SK-N-SH (cell line): ENCODE results near the gene PEPD.

Source experiments
- CHD2 ChIP-seq: fragments of 150-350 bp; IDR thresholded peaks from 2 replicates; pipeline ENCODE4 v1.6.1; 2018; ENCODE audit warnings: low read length; ENCODE audit not compliant: partially characterized antibody
- CTCF ChIP-seq: fragments of 200-600 bp; sonication (generic); IDR thresholded peaks from 2 replicates; pipeline ENCODE4 v1.6.1; 2017; ENCODE audit warnings: antibody characterized with exemption, mild to moderate bottlenecking, moderate library complexity
- EP300 ChIP-seq, 2 experiments: IDR thresholded peaks; 2 replicates each; pipeline versions ENCODE4 v1.4.0 to v1.6.1; 2012; ENCODE audit warnings: borderline replicate concordance in 1 of 2, low read depth in 1 of 2, low read length in 1 of 2
- EZH2phosphoT487 ChIP-seq: fragments of 200-600 bp; sonication (generic); IDR thresholded peaks from 2 replicates; pipeline ENCODE4 v1.6.1; 2017; ENCODE audit warnings: low read depth, mixed run types, mild to moderate bottlenecking, antibody characterized with exemption, moderate library complexity, borderline replicate concordance
- GABPA ChIP-seq: IDR thresholded peaks from 2 replicates; pipeline ENCODE4 v1.4.0; 2012; ENCODE audit warnings: low read depth, mild to moderate bottlenecking
- MAX ChIP-seq: IDR thresholded peaks from 2 replicates; pipeline ENCODE4 v1.4.0; 2012; ENCODE audit warnings: low read depth
- MXI1 ChIP-seq: IDR thresholded peaks from 2 replicates; pipeline ENCODE4 v1.6.1; 2012; ENCODE audit warnings: mild to moderate bottlenecking, low read depth, low read length, improper control_type of control experiment
- NFIC ChIP-seq: IDR thresholded peaks from 2 replicates; pipeline ENCODE4 v1.4.0; 2012; ENCODE audit warnings: borderline replicate concordance
- POLR2AphosphoS5 ChIP-seq: IDR thresholded peaks from 2 replicates; pipeline ENCODE4 v1.6.1; 2012; ENCODE audit warnings: low read depth, low read length
- REST ChIP-seq: IDR thresholded peaks from 2 replicates; pipeline ENCODE4 v1.6.1; 2012; ENCODE audit warnings: mild to moderate bottlenecking, low read depth, low read length, moderate library complexity
- SIN3A ChIP-seq: IDR thresholded peaks from 2 replicates; pipeline ENCODE4 v1.6.1; 2012; ENCODE audit warnings: low read depth, mild to moderate bottlenecking, low read length, moderate library complexity, borderline replicate concordance
- SMC3 ChIP-seq: IDR thresholded peaks from 2 replicates; pipeline ENCODE4 v1.6.1; 2012; ENCODE audit warnings: low read depth, low read length, improper control_type of control experiment
- USF2 ChIP-seq: fragments of 150-350 bp; IDR thresholded peaks from 2 replicates; pipeline ENCODE4 v1.6.1; 2017; ENCODE audit warnings: antibody characterized with exemption, low read length, low read depth, borderline replicate concordance
- YY1 ChIP-seq: IDR thresholded peaks from 2 replicates; pipeline ENCODE4 v1.4.0; 2012; ENCODE audit warnings: low read depth, mild to moderate bottlenecking

GRCh38 chr19:33492090-33492489, 29.5 kb downstream of the PEPD start:
- TF ChIP-seq USF2: no peak
- no peak for TF ChIP-seq POLR2AphosphoS5
- no peak for TF ChIP-seq MAX
- TF ChIP-seq CTCF: no peak
- TF ChIP-seq GABPA: no peak
- TF ChIP-seq NFIC: no peak
- no peak for TF ChIP-seq CHD2
- no peak for TF ChIP-seq SIN3A
- no peak for TF ChIP-seq MXI1
- TF ChIP-seq REST: no peak
- TF ChIP-seq EZH2phosphoT487: no peak
- no peak for TF ChIP-seq YY1
- no peak for TF ChIP-seq SMC3
- TF ChIP-seq EP300 (IDR thresholded peaks at IDR 0.05; ENCODE audit: borderline replicate concordance in 1 of 2, low read depth in 1 of 2, low read length in 1 of 2): no peak
